NCI-H2029 (cell line): ENCODE results near the gene BCL7A.

Experiments used
- DNase-seq: peaks from one replicate; lab custom pipeline; 2025; lab: John Stamatoyannopoulos, UW

Gene BCL7A

GRCh38 chr12:122078141-122079032 lies 56.7 kb downstream of the BCL7A start, which contains the start of gene MLXIP:
TSS of gene MLXIP (plus strand) at chr12:122078756. CDS start at chr12:122078854, 98 bp downstream.
- DNase-seq = peak; percentile 90

GRCh38 chr12:122079033-122079531 lies 57.4 kb downstream of the BCL7A start:
- DNase-seq = peak; percentile 25

GRCh38 chr12:122079532-122080081 lies 57.9 kb downstream of the BCL7A start:
- no peak for DNase-seq

GRCh38 chr12:122080149-122081082 lies 58.7 kb downstream of the BCL7A start:
- DNase-seq = peak; percentile 70

GRCh38 chr12:122081083-122081696 lies 59.5 kb downstream of the BCL7A start:
- DNase-seq = no peak

- DNase-seq = no peak
Observed at GRCh38 chr12:122081697-122082221, 60.1 kb downstream of the BCL7A start.

GRCh38 chr12:122082621-122083356 lies 61.1 kb downstream of the BCL7A start:
- no peak for DNase-seq

- no peak for DNase-seq
Observed at GRCh38 chr12:122084857-122085405, 63.2 kb downstream of the BCL7A start.

- no peak for DNase-seq
Observed at GRCh38 chr12:122085591-122085990, 63.9 kb downstream of the BCL7A start.

GRCh38 chr12:122086116-122086515 lies 64.4 kb downstream of the BCL7A start:
- DNase-seq = no peak

- DNase-seq = no peak
Observed at GRCh38 chr12:122086641-122087285, 65.1 kb downstream of the BCL7A start.

GRCh38 chr12:122087431-122088178 lies 65.9 kb downstream of the BCL7A start:
- no peak for DNase-seq

GRCh38 chr12:122088179-122088810 lies 66.6 kb downstream of the BCL7A start:
- DNase-seq = no peak

GRCh38 chr12:122089077-122089476 lies 67.4 kb downstream of the BCL7A start:
- peak; percentile 58 for DNase-seq

GRCh38 chr12:122090759-122091515 lies 69.3 kb downstream of the BCL7A start:
- no peak for DNase-seq

GRCh38 chr12:122093098-122093883 lies 71.6 kb downstream of the BCL7A start:
- DNase-seq = no peak

- DNase-seq = no peak
Observed at GRCh38 chr12:122094137-122094734, 72.6 kb downstream of the BCL7A start.
